Testis (tissue), 3 donors: ENCODE data around the gene CREB3L1. TPM values are rescaled to one million over a fixed set of nuclear protein-coding genes. Genes with fewer than 3 reads are reported as not detected.

Source experiments
- DNase-seq: peaks from one replicate; pipeline ENCODE4 v3.0.0-alpha.2; 2019
- H3K27ac ChIP-seq, 2 donors: fragments of 200-600 bp; sonication (generic); one replicate each; pipeline ENCODE4 v1.5.1; 2019
- H3K27me3 ChIP-seq: fragments of 200-600 bp; sonication (generic); one replicate; pipeline ENCODE4 v1.5.1; 2019
- H3K36me3 ChIP-seq: fragments of 200-600 bp; sonication (generic); one replicate; pipeline ENCODE4 v1.5.1; 2017; ENCODE audit warnings: low read depth; ENCODE audit errors: missing control alignments
- H3K4me1 ChIP-seq: fragments of 200-600 bp; sonication (generic); one replicate; pipeline ENCODE4 v1.5.1; 2019
- H3K4me3 ChIP-seq, 2 donors: fragments of 200-600 bp; sonication (generic); one replicate each; pipeline ENCODE4 v1.5.1; 2017 to 2019
- H3K9me3 ChIP-seq: fragments of 200-600 bp; sonication (generic); one replicate; pipeline ENCODE4 v1.5.1; 2017
- CTCF ChIP-seq, 3 experiments: fragments of 450-650 bp in 2 of 3; fragments of 200-600 bp in 1 of 3; sonication (generic) in 1 of 3; IDR thresholded peaks; one replicate each; pipeline ENCODE4 v1.5.1; 2016 to 2019; ENCODE audit warnings: antibody characterized with exemption in 3 of 3, mild to moderate bottlenecking in 2 of 3, moderate library complexity in 1 of 3
- POLR2A ChIP-seq: fragments of 450-650 bp; IDR thresholded peaks from one replicate; pipeline ENCODE4 v1.6.1; 2017; ENCODE audit warnings: antibody characterized with exemption, mild to moderate bottlenecking, moderate library complexity
- WGBS, 2 donors: methylation state at CpG; one replicate each; pipeline ENCODE4 v1.1.5; 2018; 5-methylcytosine and 5-hydroxymethylcytosine counted together
- intact Hi-C: fragments of 100-400 bp; cut with DNase I; formaldehyde crosslinking; loops from one replicate; pipeline ENCODE4 v1.15.1; 2023; ENCODE audit warnings: low total_unique reads
- polyA plus RNA-seq: library from polyadenylated mRNA; stranded (reverse); fragments of 350-450 nt; fragmentation: Illumina TruSeq; extraction: RNeasy Lipid Tissue Mini Kit (QIAGEN cat#74804); gene quantifications from one replicate; pipeline ENCODE4 v1.2.3, GENCODE V29; 2014; ENCODE audit warnings: low read depth, low replicate concordance; ENCODE audit not compliant: insufficient read depth
- total RNA-seq, 2 donors: library from RNA; depleted of rRNA; stranded (reverse); fragments of >200 nt; gene quantifications; one replicate each; pipeline ENCODE4 v1.2.3, GENCODE V29; 2016

The CREB3L1 gene
- total and polyA plus RNA-seq, 3 donors from 2014 or later, result 5.2 to 19.2 (median 8.1) TPM

- peak overlapping the region; percentile 12 to 14 for H3K27ac ChIP-seq
- intact Hi-C loops, result no loop called here
- TF ChIP-seq CTCF (IDR thresholded peaks at IDR 0.05), result no peak
- no peak for TF ChIP-seq POLR2A
- 28 to 30% methylated on average over 18 to 26 of the region's 26 CpGs for WGBS, 2 donors
- no peaks in the 10 kb centered on the region for H3K36me3 ChIP-seq
- H3K9me3 ChIP-seq, result no peaks in the 10 kb centered on the region
- no peaks in the 10 kb centered on the region for H3K27me3 ChIP-seq
- H3K4me1 ChIP-seq, result peaks cover 14% of the 10 kb centered on the region
- no peak overlapping the region for H3K4me3 ChIP-seq
- peak; percentile 67 for DNase-seq
Measured at GRCh38 chr11:46361283-46362155, 84.1 kb downstream of the CREB3L1 start.

GRCh38 chr11:46362156-46363030 is 84.9 kb downstream of the CREB3L1 start:
- intact Hi-C loops, result no loop called here
- 82 to 93% methylated on average over 11 to 19 of the region's 20 CpGs for WGBS, 2 donors
- Histone ChIP-seq H3K27ac (peak overlapping the region in 1 of 2 donors; percentile 33), H3K27me3 (no peaks in the 10 kb centered on the region), H3K36me3 (no peaks in the 10 kb centered on the region), H3K9me3 (no peaks in the 10 kb centered on the region), H3K4me1 (peaks cover 19% of the 10 kb centered on the region), H3K4me3 (no peak overlapping the region)
- no peak for DNase-seq
- no peak for TF ChIP-seq CTCF (IDR thresholded peaks at IDR 0.05)
- no peak for TF ChIP-seq POLR2A

GRCh38 chr11:46363031-46363407 is 85.6 kb downstream of the CREB3L1 start:
- 69 to 88% methylated on average over 6 to 9 of the region's 9 CpGs for WGBS, 2 donors
- no peaks in the 10 kb centered on the region for H3K27me3 ChIP-seq
- H3K9me3 ChIP-seq, result no peaks in the 10 kb centered on the region
- DNase-seq, result no peak
- peaks cover 24% of the 10 kb centered on the region for H3K4me1 ChIP-seq
- H3K4me3 ChIP-seq, result no peak overlapping the region
- intact Hi-C loops, result no loop called here
- no peaks in the 10 kb centered on the region for H3K36me3 ChIP-seq
- TF ChIP-seq POLR2A (no peak), CTCF (IDR thresholded peaks at IDR 0.05) (no peak)
- no peak overlapping the region for H3K27ac ChIP-seq

GRCh38 chr11:46363455-46364005 is 86.1 kb downstream of the CREB3L1 start:
- Histone ChIP-seq H3K4me1 (peaks cover 25% of the 10 kb centered on the region), H3K4me3 (no peak overlapping the region), H3K27ac (no peak overlapping the region), H3K36me3 (no peaks in the 10 kb centered on the region), H3K27me3 (no peaks in the 10 kb centered on the region), H3K9me3 (no peaks in the 10 kb centered on the region)
- intact Hi-C loops, result no loop called here
- no peak for DNase-seq
- no peak for TF ChIP-seq POLR2A
- no peak for TF ChIP-seq CTCF (IDR thresholded peaks at IDR 0.05)
- WGBS, 2 donors, result 71% methylated on average over 21 of the region's 21 CpGs; no CpG with 5 or more reads in 1 of the 2 donors
